ENCODE results near the gene SFTPD.
"Not testable (repeated sequence)": the region's sequence is repeated elsewhere in the genome, so short reads cannot be mapped to it uniquely, and the experiment has no call there.

Gene SFTPD

GRCh38 chr10:79926037-79926436, 22.9 kb downstream of the SFTPD start:
- H2AFZ ChIP-seq (ENCODE audit: low read depth, low read length), result no peak overlapping the region

DNA sequence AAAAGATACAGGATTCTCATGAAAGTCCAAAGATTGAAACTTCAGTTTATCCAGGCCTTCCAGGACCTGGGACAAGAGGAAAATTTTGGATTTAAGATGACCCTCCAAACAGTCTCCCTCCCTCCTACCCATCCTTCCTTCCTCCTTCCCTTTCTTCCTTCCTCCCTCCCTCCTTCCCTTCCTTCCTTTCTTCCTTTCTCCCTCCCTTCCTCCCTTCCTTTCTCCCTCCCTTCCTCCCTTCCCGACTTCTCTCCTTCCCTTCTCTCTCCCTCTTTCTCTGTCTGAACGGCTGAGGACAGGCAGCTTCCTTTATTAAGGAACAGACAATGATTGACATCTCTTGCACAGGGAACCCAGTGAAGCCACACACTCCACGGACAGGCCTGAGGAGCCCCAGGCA, 23.3 kb downstream of the SFTPD start:
- TF ChIP-seq, protein P1, sequence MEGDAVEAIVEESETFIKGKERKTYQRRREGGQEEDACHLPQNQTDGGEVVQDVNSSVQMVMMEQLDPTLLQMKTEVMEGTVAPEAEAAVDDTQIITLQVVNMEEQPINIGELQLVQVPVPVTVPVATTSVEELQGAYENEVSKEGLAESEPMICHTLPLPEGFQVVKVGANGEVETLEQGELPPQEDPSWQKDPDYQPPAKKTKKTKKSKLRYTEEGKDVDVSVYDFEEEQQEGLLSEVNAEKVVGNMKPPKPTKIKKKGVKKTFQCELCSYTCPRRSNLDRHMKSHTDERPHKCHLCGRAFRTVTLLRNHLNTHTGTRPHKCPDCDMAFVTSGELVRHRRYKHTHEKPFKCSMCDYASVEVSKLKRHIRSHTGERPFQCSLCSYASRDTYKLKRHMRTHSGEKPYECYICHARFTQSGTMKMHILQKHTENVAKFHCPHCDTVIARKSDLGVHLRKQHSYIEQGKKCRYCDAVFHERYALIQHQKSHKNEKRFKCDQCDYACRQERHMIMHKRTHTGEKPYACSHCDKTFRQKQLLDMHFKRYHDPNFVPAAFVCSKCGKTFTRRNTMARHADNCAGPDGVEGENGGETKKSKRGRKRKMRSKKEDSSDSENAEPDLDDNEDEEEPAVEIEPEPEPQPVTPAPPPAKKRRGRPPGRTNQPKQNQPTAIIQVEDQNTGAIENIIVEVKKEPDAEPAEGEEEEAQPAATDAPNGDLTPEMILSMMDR (IDR thresholded peaks at IDR 0.05; ENCODE audit: borderline replicate concordance, extremely low read depth, low read length, poor library complexity, severe bottlenecking), result no peak
- no peak for TF ChIP-seq EZH2 (IDR thresholded peaks at IDR 0.05; ENCODE audit: borderline replicate concordance, low read depth, low read length, severe bottlenecking)
- Histone ChIP-seq H3K4me1 (ENCODE audit: insufficient read depth, low read length) (no peaks in the 10 kb centered on the region), H3K36me3 (ENCODE audit: insufficient read depth, low read length) (no peaks in the 10 kb centered on the region), H3K9ac (ENCODE audit: low read depth, low read length) (no peak overlapping the region), H4K20me1 (ENCODE audit: insufficient read depth, low read length) (no peaks in the 10 kb centered on the region), H3K4me2 (ENCODE audit: insufficient read depth, low read length) (no peak overlapping the region), H3K27ac (ENCODE audit: low read length) (no peak overlapping the region), H3K9me3 (ENCODE audit: insufficient read depth, low read length, severe bottlenecking) (no peaks in the 10 kb centered on the region), H3K79me2 (ENCODE audit: insufficient read depth, low read length) (no peaks in the 10 kb centered on the region), H3K4me3 (ENCODE audit: low read depth in 1 of 2, low read length in 2 of 2) (no peak overlapping the region), H3K27me3 (ENCODE audit: insufficient read depth, low read length, poor library complexity) (peaks cover 21% of the 10 kb centered on the region), H2AFZ (ENCODE audit: low read depth, low read length) (no peak overlapping the region)
- DNase-seq (no peak), ATAC-seq (ENCODE audit: insufficient read depth, low read depth) (no peak)

More at GRCh38 chr10:79926037-79926436, 22.9 kb downstream of the SFTPD start:
- H3K4me3 ChIP-seq (ENCODE audit: low read depth in 1 of 2, low read length in 2 of 2), result no peak overlapping the region
- H3K79me2 ChIP-seq (ENCODE audit: insufficient read depth, low read length), result no peaks in the 10 kb centered on the region
- H3K27ac ChIP-seq (ENCODE audit: low read length), result no peak overlapping the region
- no peaks in the 10 kb centered on the region for H4K20me1 ChIP-seq (ENCODE audit: insufficient read depth, low read length)
- no peak overlapping the region for H3K4me2 ChIP-seq (ENCODE audit: insufficient read depth, low read length)
- no peak overlapping the region for H3K9ac ChIP-seq (ENCODE audit: low read depth, low read length)
- DNase-seq, result no peak
- no peaks in the 10 kb centered on the region for H3K9me3 ChIP-seq (ENCODE audit: insufficient read depth, low read length, severe bottlenecking)
- TF ChIP-seq EZH2 (IDR thresholded peaks at IDR 0.05; ENCODE audit: borderline replicate concordance, low read depth, low read length, severe bottlenecking), result no peak
- TF ChIP-seq, protein P1 (IDR thresholded peaks at IDR 0.05; ENCODE audit: borderline replicate concordance, extremely low read depth, low read length, poor library complexity, severe bottlenecking), result no peak
- ATAC-seq (ENCODE audit: insufficient read depth, low read depth), result no peak
- no peaks in the 10 kb centered on the region for H3K36me3 ChIP-seq (ENCODE audit: insufficient read depth, low read length)
- H3K4me1 ChIP-seq (ENCODE audit: insufficient read depth, low read length), result no peaks in the 10 kb centered on the region
- peaks cover 23% of the 10 kb centered on the region for H3K27me3 ChIP-seq (ENCODE audit: insufficient read depth, low read length, poor library complexity)

DNA sequence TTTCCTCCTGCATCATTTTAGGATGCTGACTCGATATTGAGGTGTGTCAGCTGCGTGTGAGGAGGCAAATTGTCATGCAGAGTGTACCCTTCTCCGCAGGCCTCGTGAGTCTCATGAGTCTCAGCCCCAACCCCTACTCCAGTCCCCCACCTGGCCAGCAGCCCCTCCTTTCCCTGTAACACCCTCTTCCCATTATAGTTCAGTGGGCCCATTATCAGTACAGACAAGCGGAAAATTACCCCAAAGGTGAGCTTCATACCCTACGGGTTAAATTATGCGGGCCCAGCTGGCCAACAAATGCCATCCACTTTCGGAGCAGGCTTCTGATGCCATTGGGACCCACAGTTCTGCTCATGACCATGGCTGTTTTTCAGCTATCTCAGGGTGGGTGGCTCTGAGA, 25.2 kb downstream of the SFTPD start:
- Histone ChIP-seq H2AFZ (ENCODE audit: low read depth, low read length) (no peak overlapping the region), H3K4me3 (ENCODE audit: low read depth in 1 of 2, low read length in 2 of 2) (no peak overlapping the region), H3K27ac (ENCODE audit: low read length) (no peak overlapping the region), H3K36me3 (ENCODE audit: insufficient read depth, low read length) (no peaks in the 10 kb centered on the region), H3K4me2 (ENCODE audit: insufficient read depth, low read length) (no peak overlapping the region), H3K9me3 (ENCODE audit: insufficient read depth, low read length, severe bottlenecking) (no peaks in the 10 kb centered on the region), H3K79me2 (ENCODE audit: insufficient read depth, low read length) (no peaks in the 10 kb centered on the region), H3K4me1 (ENCODE audit: insufficient read depth, low read length) (no peaks in the 10 kb centered on the region), H4K20me1 (ENCODE audit: insufficient read depth, low read length) (no peaks in the 10 kb centered on the region), H3K27me3 (ENCODE audit: insufficient read depth, low read length, poor library complexity) (peaks cover 16% of the 10 kb centered on the region), H3K9ac (ENCODE audit: low read depth, low read length) (no peak overlapping the region)
- DNase-seq (no peak), ATAC-seq (ENCODE audit: insufficient read depth, low read depth) (no peak)
- TF ChIP-seq EZH2 (IDR thresholded peaks at IDR 0.05; ENCODE audit: borderline replicate concordance, low read depth, low read length, severe bottlenecking), result no peak
- TF ChIP-seq, protein P1 (IDR thresholded peaks at IDR 0.05; ENCODE audit: borderline replicate concordance, extremely low read depth, low read length, poor library complexity, severe bottlenecking), result no peak

GRCh38 chr10:79923145-79923544, 25.8 kb downstream of the SFTPD start:
- no peak for TF ChIP-seq EZH2 (IDR thresholded peaks at IDR 0.05; ENCODE audit: borderline replicate concordance, low read depth, low read length, severe bottlenecking)
- TF ChIP-seq, protein P1 (IDR thresholded peaks at IDR 0.05; ENCODE audit: borderline replicate concordance, extremely low read depth, low read length, poor library complexity, severe bottlenecking), result no peak
- Histone ChIP-seq H3K27ac (ENCODE audit: low read length) (no peak overlapping the region), H3K27me3 (ENCODE audit: insufficient read depth, low read length, poor library complexity) (peaks cover 16% of the 10 kb centered on the region), H3K36me3 (ENCODE audit: insufficient read depth, low read length) (no peaks in the 10 kb centered on the region), H4K20me1 (ENCODE audit: insufficient read depth, low read length) (no peaks in the 10 kb centered on the region), H3K79me2 (ENCODE audit: insufficient read depth, low read length) (no peaks in the 10 kb centered on the region), H3K4me3 (ENCODE audit: low read depth in 1 of 2, low read length in 2 of 2) (no peak overlapping the region), H3K9ac (ENCODE audit: low read depth, low read length) (no peak overlapping the region), H3K4me2 (ENCODE audit: insufficient read depth, low read length) (no peak overlapping the region), H3K9me3 (ENCODE audit: insufficient read depth, low read length, severe bottlenecking) (no peaks in the 10 kb centered on the region), H2AFZ (ENCODE audit: low read depth, low read length) (no peak overlapping the region), H3K4me1 (ENCODE audit: insufficient read depth, low read length) (no peaks in the 10 kb centered on the region)
- ATAC-seq (ENCODE audit: insufficient read depth, low read depth) (no peak), DNase-seq (no peak)

DNA sequence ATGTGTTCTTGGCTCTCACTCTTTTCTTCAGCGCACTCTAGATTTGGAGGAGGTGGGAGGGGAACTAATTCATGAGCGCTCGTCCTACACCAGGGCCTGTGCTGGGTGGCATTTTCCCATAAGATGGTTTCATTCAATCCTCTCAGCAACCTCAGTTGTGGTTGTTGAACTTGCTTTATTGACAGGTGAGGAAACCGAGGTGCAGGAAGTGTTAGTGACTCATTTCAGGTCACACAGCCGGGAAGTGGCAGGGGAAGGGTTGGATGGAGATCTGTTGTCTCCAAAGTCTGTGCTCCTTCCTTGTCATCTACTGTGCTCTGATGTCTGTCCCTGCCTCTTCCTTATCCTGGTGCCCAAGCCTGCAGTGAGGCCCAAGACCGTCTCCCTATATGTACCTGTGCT, 26.9 kb downstream of the SFTPD start:
- not testable (repeated sequence) for H2AFZ ChIP-seq (ENCODE audit: low read depth, low read length); H3K9me3 ChIP-seq (ENCODE audit: insufficient read depth, low read length, severe bottlenecking); H3K36me3 ChIP-seq (ENCODE audit: insufficient read depth, low read length); H3K4me3 ChIP-seq (ENCODE audit: low read depth in 1 of 2, low read length in 2 of 2); H3K4me1 ChIP-seq (ENCODE audit: insufficient read depth, low read length); DNase-seq; H3K4me2 ChIP-seq (ENCODE audit: insufficient read depth, low read length); H3K9ac ChIP-seq (ENCODE audit: low read depth, low read length); H3K79me2 ChIP-seq (ENCODE audit: insufficient read depth, low read length); H4K20me1 ChIP-seq (ENCODE audit: insufficient read depth, low read length); H3K27ac ChIP-seq (ENCODE audit: low read length)
- peaks cover 16% of the 10 kb centered on the region for H3K27me3 ChIP-seq (ENCODE audit: insufficient read depth, low read length, poor library complexity)
- peak; percentile 14; the same call in 1 of the 3 replicates for ATAC-seq (ENCODE audit: insufficient read depth, low read depth)

All from DND-41 (cell line).